SK-N-MC (cell line): ENCODE results near the gene INSR.

Source experiments
- EZH2 ChIP-seq: fragments of 200-600 bp; sonication (generic); IDR thresholded peaks from one replicate; pipeline ENCODE4 v1.6.1; 2017; ENCODE audit warnings: antibody characterized with exemption
- FOXP2 ChIP-seq: optimal IDR thresholded peaks from 2 replicates; pipeline ENCODE3; 2011; ENCODE audit warnings: mild to moderate bottlenecking, moderate library complexity; ENCODE audit not compliant: insufficient read depth; ENCODE audit errors: extremely low read length, control extremely low read depth
- POLR2AphosphoS5 ChIP-seq: IDR thresholded peaks from 2 replicates; pipeline ENCODE4 v1.6.1; 2012; ENCODE audit warnings: mild to moderate bottlenecking, low read depth, low read length, borderline replicate concordance

DNA sequence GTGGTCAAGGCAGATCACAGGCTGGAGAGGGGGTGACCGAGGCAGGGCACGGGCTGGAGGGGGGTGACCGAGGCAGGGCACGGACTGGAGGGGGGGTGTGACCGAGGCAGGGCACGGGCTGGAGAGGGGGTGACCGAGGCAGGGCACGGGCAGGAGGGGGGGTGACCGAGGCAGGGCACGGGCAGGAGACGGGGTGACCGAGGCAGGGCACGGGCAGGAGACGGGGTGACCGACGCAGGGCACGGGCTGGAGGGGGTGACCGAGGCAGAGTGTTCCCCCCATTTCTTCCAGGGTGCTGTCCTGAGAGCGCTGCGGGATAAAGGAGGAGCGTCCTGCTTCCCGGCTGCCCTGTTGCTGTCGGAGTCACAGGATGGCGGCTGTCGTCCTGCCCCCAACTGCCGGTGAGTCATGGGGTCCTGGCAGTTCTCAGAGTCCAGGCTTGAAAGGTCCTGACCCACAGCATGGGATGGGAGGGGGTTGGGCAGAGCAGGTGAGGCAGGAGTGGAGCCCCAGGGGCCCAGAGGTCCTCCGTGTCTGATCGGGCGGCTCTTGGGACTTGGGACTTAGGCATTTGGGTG is 219.4 kb downstream of the INSR start:
- TF ChIP-seq POLR2AphosphoS5 (no peak), FOXP2 (no peak), EZH2 (no peak)
